Karpas-422 (cell line): ENCODE measurements around the gene PIK3C3. TPM values are rescaled to one million over a fixed set of nuclear protein-coding genes. Genes with fewer than 3 reads are reported as not detected.

Experiments
- DNase-seq: peaks from one replicate; pipeline ENCODE4 v3.0.0-alpha.2; 2015
- H2AFZ ChIP-seq: fragments of 200-600 bp; sonication (generic); 2 replicates; pipeline ENCODE4 v1.6.1; 2014; ENCODE audit warnings: antibody characterized with exemption, low read length, mixed read lengths
- H3K27ac ChIP-seq: fragments of 200-600 bp; sonication (generic); 2 replicates; pipeline ENCODE4 v1.5.1; 2014; ENCODE audit warnings: mild to moderate bottlenecking, low read length, moderate library complexity
- H3K27me3 ChIP-seq: fragments of 200-600 bp; sonication (generic); 2 replicates; pipeline ENCODE4 v1.6.1; 2014; ENCODE audit warnings: low read length, mixed read lengths
- H3K36me3 ChIP-seq: fragments of 200-600 bp; sonication (generic); 2 replicates; pipeline ENCODE4 v1.6.1; 2014; ENCODE audit warnings: low read length, mixed read lengths; ENCODE audit not compliant: insufficient read depth
- H3K4me1 ChIP-seq: fragments of 200-600 bp; sonication (generic); 2 replicates; pipeline ENCODE4 v1.6.1; 2014; ENCODE audit warnings: mild to moderate bottlenecking, low read length, mixed read lengths
- H3K4me2 ChIP-seq: fragments of 200-600 bp; sonication (generic); 2 replicates; pipeline ENCODE4 v1.6.1; 2014; ENCODE audit warnings: low read length, low read depth, mild to moderate bottlenecking; ENCODE audit not compliant: poor library complexity, severe bottlenecking
- H3K4me3 ChIP-seq: fragments of 200-600 bp; sonication (generic); 2 replicates; pipeline ENCODE4 v1.5.1; 2014; ENCODE audit warnings: mild to moderate bottlenecking, antibody characterized with exemption, low read length, mixed read lengths
- H3K79me2 ChIP-seq: fragments of 200-600 bp; sonication (generic); 2 replicates; pipeline ENCODE4 v1.6.1; 2014; ENCODE audit warnings: mild to moderate bottlenecking, low read length, mixed read lengths
- H3K9ac ChIP-seq: fragments of 200-600 bp; sonication (generic); 2 replicates; pipeline ENCODE4 v1.6.0; 2014; ENCODE audit warnings: low read length
- H3K9me2 ChIP-seq: fragments of 200-600 bp; sonication (generic), shearing (Covaris generic); replicated peaks from 2 replicates; pipeline ENCODE4 v1.6.0; 2014; ENCODE audit warnings: mild to moderate bottlenecking, low read length, moderate library complexity; ENCODE audit not compliant: insufficient read depth
- H3K9me3 ChIP-seq: fragments of 300-700, 200-600 bp; sonication (generic); 2 replicates; pipeline ENCODE4 v1.6.1; 2014; ENCODE audit warnings: low read length, mixed read lengths
- H4K20me1 ChIP-seq: fragments of 200-600 bp; sonication (generic); 2 replicates; pipeline ENCODE4 v1.6.1; 2014; ENCODE audit warnings: mild to moderate bottlenecking, antibody characterized with exemption, low read length, low read depth; ENCODE audit not compliant: insufficient read depth
- total RNA-seq: library from RNA; depleted of rRNA; stranded (reverse); fragments of >200 nt; shearing (Covaris generic); gene quantifications from 2 replicates; pipeline ENCODE4 v1.2.3, GENCODE V29; 2014; ENCODE audit warnings: low replicate concordance

Gene PIK3C3
- total RNA-seq, 1 experiment from 2014 or later, result 61.1 TPM

DNA sequence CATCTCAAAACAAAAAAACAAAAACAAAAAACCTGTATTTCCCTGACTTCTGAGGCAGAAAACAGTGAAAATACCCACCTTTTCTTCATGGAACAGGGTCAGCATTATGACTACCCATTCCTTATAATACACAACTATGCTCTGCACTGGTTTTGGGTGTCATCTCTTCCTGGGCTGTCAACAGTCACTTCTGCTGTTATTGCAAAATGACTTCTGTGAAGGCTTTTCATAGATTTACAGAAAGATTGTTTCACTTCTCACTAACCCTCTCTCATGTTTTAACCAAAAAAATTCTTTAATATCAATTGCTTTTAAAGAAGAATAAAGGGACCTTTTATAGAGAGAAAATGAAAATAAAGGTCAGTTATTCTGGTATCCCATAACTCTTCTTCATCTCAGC is 26.5 kb upstream of the PIK3C3 start:
- Histone ChIP-seq H3K4me2 (no peak overlapping the region), H3K36me3 (no peaks in the 10 kb centered on the region), H3K9me2 (no peaks in the 10 kb centered on the region), H3K27ac (no peak overlapping the region), H3K9ac (no peak overlapping the region), H3K9me3 (no peaks in the 10 kb centered on the region), H3K79me2 (no peaks in the 10 kb centered on the region), H3K4me1 (no peaks in the 10 kb centered on the region), H3K27me3 (no peaks in the 10 kb centered on the region), H4K20me1 (no peaks in the 10 kb centered on the region), H2AFZ (no peak overlapping the region), H3K4me3 (no peak overlapping the region)
- DNase-seq, result no peak

- Histone ChIP-seq H3K79me2 (no peaks in the 10 kb centered on the region), H2AFZ (no peak overlapping the region), H3K9me2 (no peaks in the 10 kb centered on the region), H3K27ac (no peak overlapping the region), H3K27me3 (no peaks in the 10 kb centered on the region), H3K9ac (no peak overlapping the region), H4K20me1 (no peaks in the 10 kb centered on the region), H3K4me3 (no peak overlapping the region), H3K9me3 (no peaks in the 10 kb centered on the region), H3K4me1 (no peaks in the 10 kb centered on the region), H3K4me2 (no peak overlapping the region), H3K36me3 (no peaks in the 10 kb centered on the region)
- no peak for DNase-seq
Observed at GRCh38 chr18:41932899-41933298, 22.1 kb upstream of the PIK3C3 start.

- Histone ChIP-seq H3K36me3 (no peaks in the 10 kb centered on the region), H3K9ac (no peak overlapping the region), H4K20me1 (no peaks in the 10 kb centered on the region), H3K4me3 (no peak overlapping the region), H3K4me2 (no peak overlapping the region), H3K27ac (no peak overlapping the region), H3K9me3 (no peaks in the 10 kb centered on the region), H3K4me1 (no peaks in the 10 kb centered on the region), H3K9me2 (no peaks in the 10 kb centered on the region), H3K27me3 (no peaks in the 10 kb centered on the region), H3K79me2 (no peaks in the 10 kb centered on the region), H2AFZ (no peak overlapping the region)
- DNase-seq, result no peak
Observed at GRCh38 chr18:41933778-41934177, 21.3 kb upstream of the PIK3C3 start.

DNA sequence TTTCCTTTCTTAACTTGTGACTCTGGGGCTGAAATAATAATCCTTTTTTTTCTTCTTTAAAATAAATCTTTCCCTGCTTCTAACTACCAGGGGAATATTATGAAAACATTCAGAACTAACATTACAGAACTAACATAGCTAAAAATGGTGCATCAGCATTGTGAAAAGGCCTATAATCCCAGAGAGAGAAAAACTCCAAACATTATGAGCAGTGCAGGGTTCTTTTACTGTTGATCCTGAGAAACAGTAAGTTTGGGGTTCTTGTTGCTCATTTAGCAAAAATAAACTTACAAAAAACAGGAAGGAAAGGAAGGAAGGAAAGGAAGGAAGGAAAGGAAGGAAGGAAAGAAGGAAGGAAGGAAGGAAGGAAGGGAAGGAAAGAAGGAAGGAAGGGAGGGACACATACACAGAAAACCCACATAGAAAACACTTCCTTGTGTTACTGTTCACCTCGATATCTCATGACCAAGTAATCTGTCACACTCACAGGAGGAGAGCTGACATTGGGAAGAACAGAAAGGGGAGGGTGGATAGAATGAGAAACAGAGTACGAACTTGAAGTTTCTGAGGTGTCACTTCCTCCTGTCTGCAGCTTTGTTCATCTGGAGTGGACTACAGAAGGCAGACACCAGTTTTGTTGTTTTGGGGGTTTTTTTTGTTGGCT is 18.4 kb upstream of the PIK3C3 start:
- no peaks in the 10 kb centered on the region for H3K36me3 ChIP-seq
- no peak overlapping the region for H3K9ac ChIP-seq
- no peaks in the 10 kb centered on the region for H3K27me3 ChIP-seq
- no peaks in the 10 kb centered on the region for H3K79me2 ChIP-seq
- H3K4me1 ChIP-seq, result no peaks in the 10 kb centered on the region
- H2AFZ ChIP-seq, result no peak overlapping the region
- no peaks in the 10 kb centered on the region for H4K20me1 ChIP-seq
- H3K4me2 ChIP-seq, result no peak overlapping the region
- no peak for DNase-seq
- no peak overlapping the region for H3K27ac ChIP-seq
- H3K9me3 ChIP-seq, result no peaks in the 10 kb centered on the region
- no peaks in the 10 kb centered on the region for H3K9me2 ChIP-seq
- no peak overlapping the region for H3K4me3 ChIP-seq

DNA sequence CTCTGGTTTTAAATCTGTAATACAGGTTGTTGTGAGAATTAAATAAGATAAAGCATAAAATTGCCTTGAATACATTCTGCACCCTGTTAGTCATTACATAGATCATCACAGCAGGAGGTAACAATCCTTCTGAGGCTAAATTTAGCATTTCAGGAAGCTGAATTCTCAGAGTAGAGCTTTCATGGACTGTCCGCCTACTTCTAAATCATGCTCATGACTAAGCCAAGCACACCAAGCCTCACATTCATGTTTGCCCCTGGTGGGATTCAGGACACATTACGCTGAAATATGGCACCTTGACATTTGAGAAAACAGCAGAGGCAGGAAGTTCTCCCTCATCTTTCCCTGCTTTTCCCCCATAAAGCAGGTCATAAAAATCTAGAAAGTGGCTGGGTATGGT is 16.6 kb upstream of the PIK3C3 start:
- no peaks in the 10 kb centered on the region for H3K79me2 ChIP-seq
- no peaks in the 10 kb centered on the region for H4K20me1 ChIP-seq
- no peak for DNase-seq
- no peak overlapping the region for H2AFZ ChIP-seq
- H3K36me3 ChIP-seq, result no peaks in the 10 kb centered on the region
- H3K9me2 ChIP-seq, result no peaks in the 10 kb centered on the region
- no peaks in the 10 kb centered on the region for H3K4me1 ChIP-seq
- no peaks in the 10 kb centered on the region for H3K9me3 ChIP-seq
- no peak overlapping the region for H3K27ac ChIP-seq
- H3K9ac ChIP-seq, result no peak overlapping the region
- no peak overlapping the region for H3K4me3 ChIP-seq
- H3K4me2 ChIP-seq, result no peak overlapping the region
- H3K27me3 ChIP-seq, result no peaks in the 10 kb centered on the region

DNA sequence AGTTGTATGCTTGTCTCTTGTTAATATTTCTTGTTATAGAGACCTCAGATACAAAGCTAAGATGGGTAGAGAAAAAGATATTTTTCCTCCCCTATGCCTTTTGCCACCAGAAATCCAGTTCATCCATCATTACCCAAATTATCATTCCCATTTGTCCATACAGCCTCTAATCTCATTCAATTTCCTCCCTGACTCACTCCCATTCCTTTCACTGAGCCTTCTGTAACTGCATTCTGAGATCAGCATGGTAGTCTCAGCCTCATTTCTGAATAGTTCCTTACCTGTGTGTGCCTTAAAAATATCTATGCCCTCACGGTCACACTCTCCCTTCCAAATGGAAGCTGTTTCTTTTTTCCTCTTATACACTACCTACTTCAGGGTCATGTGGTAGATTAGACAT is 15.7 kb upstream of the PIK3C3 start:
- Histone ChIP-seq H3K9me3 (no peaks in the 10 kb centered on the region), H2AFZ (no peak overlapping the region), H3K27ac (no peak overlapping the region), H3K36me3 (no peaks in the 10 kb centered on the region), H3K4me1 (no peaks in the 10 kb centered on the region), H4K20me1 (no peaks in the 10 kb centered on the region), H3K4me3 (no peak overlapping the region), H3K9ac (no peak overlapping the region), H3K4me2 (no peak overlapping the region), H3K9me2 (no peaks in the 10 kb centered on the region), H3K79me2 (no peaks in the 10 kb centered on the region), H3K27me3 (no peaks in the 10 kb centered on the region)
- no peak for DNase-seq

- Histone ChIP-seq H3K27me3 (no peaks in the 10 kb centered on the region), H3K9me3 (no peaks in the 10 kb centered on the region), H2AFZ (no peak overlapping the region), H3K79me2 (no peaks in the 10 kb centered on the region), H3K36me3 (no peaks in the 10 kb centered on the region), H3K9me2 (no peaks in the 10 kb centered on the region), H3K4me2 (no peak overlapping the region), H4K20me1 (no peaks in the 10 kb centered on the region), H3K4me3 (no peak overlapping the region), H3K9ac (no peak overlapping the region), H3K27ac (no peak overlapping the region), H3K4me1 (no peaks in the 10 kb centered on the region)
- DNase-seq, result no peak
Observed at GRCh38 chr18:41940506-41941215, 14.4 kb upstream of the PIK3C3 start.

GRCh38 chr18:41942254-41942653 is 12.8 kb upstream of the PIK3C3 start:
- no peak overlapping the region for H3K27ac ChIP-seq
- DNase-seq, result no peak
- no peak overlapping the region for H3K4me3 ChIP-seq
- no peak overlapping the region for H3K4me2 ChIP-seq
- no peaks in the 10 kb centered on the region for H3K4me1 ChIP-seq
- no peak overlapping the region for H3K9ac ChIP-seq
- H2AFZ ChIP-seq, result no peak overlapping the region
- no peaks in the 10 kb centered on the region for H3K36me3 ChIP-seq
- H3K27me3 ChIP-seq, result no peaks in the 10 kb centered on the region
- H3K9me3 ChIP-seq, result no peaks in the 10 kb centered on the region
- no peaks in the 10 kb centered on the region for H3K9me2 ChIP-seq
- no peaks in the 10 kb centered on the region for H3K79me2 ChIP-seq
- H4K20me1 ChIP-seq, result no peaks in the 10 kb centered on the region
